GM21390 (cell line): Measurements from ENCODE around the gene CHMP3.
"Not testable (repeated sequence)": the region's sequence is repeated elsewhere in the genome, so short reads cannot be mapped to it uniquely, and the experiment has no call there.

Experiments
- ATAC-seq: cut with Tn5 transposase; IDR thresholded peaks from one replicate; pipeline ENCODE4 v1.9.1; 2021; ENCODE audit not compliant: unreplicated experiment

The CHMP3 gene

DNA sequence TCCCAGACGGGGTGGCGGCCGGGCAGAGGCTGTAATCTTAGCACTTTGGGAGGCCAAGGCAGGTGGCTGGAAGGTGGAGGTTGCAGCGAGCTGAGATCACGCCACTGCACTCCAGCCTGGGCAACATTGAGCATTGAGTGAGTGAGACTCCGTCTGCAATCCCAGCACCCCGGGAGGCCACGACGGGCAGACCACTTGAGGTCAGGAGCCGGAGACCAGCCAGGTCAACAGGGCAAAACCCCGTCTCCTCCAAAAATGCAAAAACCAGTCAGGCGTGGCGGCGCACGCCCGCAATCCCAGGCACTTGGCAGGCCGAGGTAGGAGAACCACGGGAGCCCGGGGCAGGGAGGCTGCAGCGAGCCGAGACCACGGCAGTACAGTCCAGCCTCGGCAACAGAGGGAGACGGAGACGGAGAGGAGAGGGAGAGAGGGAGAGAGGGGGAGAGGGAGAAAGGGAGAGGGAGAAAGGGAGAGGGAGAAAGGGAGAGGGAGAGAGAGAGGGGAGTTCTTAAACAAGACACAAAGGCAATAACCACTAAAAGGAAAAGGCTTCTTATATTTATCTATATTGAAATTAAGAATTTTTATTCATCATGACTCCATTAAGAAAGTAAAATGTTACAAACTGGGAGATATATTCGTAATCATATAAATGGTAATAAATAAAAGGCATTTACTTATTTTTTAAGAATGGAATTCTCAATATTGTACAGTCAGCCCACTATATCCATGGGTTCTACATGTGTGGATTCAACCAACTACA lies 13.1 kb downstream of the CHMP3 start:
- ATAC-seq: not testable (repeated sequence)

- not testable (repeated sequence) for ATAC-seq
Measured at GRCh38 chr2:86549440-86549839, 13.8 kb downstream of the CHMP3 start.

GRCh38 chr2:86548913-86549396 lies 14.3 kb downstream of the CHMP3 start:
- ATAC-seq: not testable (repeated sequence)

DNA sequence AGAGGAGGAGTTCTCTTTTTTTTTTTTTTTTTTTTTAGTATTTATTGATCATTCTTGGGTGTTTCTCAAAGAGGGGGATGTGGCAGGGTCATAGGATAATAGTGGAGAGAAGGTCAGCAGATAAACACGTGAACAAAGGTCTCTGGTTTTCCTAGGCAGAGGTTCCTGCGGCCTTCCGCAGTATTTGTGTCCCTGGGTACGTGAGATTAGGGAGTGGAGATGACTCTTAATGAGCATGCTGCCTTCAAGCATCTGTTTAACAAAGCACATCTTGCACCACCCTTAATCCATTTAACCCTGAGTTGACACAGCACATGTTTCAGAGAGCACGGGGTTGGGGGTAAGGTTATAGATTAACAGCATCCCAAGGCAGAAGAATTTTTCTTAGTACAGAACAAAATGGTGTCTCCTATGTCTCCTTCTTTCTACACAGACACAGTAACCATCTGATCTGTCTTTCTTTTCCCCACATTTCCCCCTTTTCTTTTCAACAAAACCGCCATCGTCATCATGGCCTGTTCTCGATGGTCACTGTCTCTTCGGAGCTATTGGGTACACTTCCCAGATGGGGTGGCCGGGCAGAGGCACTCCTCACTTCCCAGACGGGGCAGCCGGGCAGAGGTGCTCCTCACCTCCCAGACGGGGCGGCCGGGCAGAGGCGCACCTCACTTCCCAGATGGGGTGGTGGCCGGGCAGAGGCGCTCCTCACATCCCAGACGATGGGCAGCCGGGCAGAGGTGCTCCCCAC lies 14.9 kb downstream of the CHMP3 start:
- not testable (repeated sequence) for ATAC-seq

GRCh38 chr2:86545296-86545924 lies 17.8 kb downstream of the CHMP3 start:
- ATAC-seq: not testable (repeated sequence)

GRCh38 chr2:86544278-86545099 lies 18.8 kb downstream of the CHMP3 start:
- not testable (repeated sequence) for ATAC-seq

DNA sequence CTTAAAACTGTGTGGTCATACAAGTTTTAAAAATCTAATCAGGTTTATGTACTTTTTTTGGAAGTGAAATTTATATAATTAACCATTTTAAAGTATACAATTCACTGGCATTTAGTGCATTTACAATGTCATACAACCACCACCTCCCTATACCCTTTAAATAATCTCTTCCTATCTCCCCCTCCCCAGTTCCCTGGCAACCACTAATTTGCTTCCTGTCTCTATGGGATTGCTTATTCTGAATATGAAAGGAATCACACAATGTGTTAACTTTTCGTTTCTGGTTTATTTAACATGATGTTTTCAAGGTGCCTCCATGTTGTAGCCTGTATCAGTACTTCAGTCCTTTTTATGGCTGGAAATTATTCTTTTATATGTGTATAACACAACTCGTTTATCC lies 19.4 kb downstream of the CHMP3 start:
- no peak for ATAC-seq

- no peak for ATAC-seq
Measured at GRCh38 chr2:86543335-86543734, 19.9 kb downstream of the CHMP3 start.

DNA sequence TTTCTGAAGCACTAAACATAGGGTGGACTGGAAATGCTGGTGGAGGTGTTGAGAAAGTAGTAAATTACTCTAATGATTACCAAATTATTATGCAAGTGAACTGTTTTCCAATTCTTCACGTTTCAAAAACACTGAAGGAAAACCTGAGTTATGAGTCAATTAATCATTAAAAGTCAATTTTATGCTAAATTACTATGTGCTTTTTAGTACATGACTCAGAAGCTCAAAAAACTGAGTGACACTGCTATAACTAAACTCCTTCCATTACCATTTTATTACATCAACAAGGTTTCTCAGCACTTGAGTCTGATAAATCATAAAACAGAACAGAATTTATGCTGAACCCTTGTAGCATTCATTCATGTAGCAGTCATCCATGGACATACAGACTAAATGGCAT lies 20.4 kb downstream of the CHMP3 start:
- ATAC-seq: no peak

DNA sequence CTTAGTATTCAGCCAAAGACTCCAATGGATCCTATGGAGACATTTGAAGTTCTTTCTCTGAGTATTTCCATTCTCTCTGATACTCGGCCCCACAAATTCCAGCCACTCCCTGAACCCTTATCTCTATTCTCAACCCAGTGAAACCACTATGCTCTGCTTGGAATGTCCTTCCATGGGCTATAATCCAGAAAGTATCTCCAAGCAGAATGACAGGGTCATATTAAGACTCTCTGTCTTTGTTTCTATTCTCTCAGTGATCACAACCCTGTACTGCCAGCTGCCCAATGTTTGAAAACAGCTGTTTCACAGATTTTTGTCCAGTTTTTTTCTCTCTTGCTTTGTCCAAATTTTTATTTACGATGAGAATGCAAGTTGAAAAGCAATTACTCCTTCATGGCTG lies 21.9 kb downstream of the CHMP3 start:
- ATAC-seq: no peak

GRCh38 chr2:86533589-86533988 lies 29.7 kb downstream of the CHMP3 start:
- ATAC-seq: no peak

GRCh38 chr2:86525421-86526340 lies 37.6 kb downstream of the CHMP3 start:
- ATAC-seq: no peak

DNA sequence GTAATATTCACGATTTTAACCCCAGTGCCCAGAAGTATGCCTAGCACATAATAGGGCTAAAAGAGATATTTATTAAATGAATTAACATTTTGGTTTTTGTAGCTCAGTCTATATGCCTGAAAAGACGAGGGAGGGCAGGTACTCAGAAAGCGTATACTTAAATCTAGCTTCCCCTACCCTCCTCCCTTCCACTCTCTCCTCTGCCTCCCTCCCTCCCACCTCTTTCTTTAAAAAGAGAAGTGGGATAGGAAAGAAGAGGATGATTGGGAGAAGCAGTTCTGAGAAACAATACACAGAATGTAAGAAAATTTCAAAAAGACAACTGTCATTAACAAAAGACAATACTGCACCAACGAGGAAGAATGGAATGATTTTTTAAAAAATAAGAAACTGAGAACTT lies 39.8 kb downstream of the CHMP3 start:
- no peak for ATAC-seq

GRCh38 chr2:86522711-86523110 lies 40.5 kb downstream of the CHMP3 start:
- ATAC-seq: no peak

GRCh38 chr2:86521922-86522321 lies 41.3 kb downstream of the CHMP3 start:
- no peak for ATAC-seq

- no peak for ATAC-seq
Measured at GRCh38 chr2:86520153-86520552, 43.1 kb downstream of the CHMP3 start.

GRCh38 chr2:86519349-86519748 lies 43.9 kb downstream of the CHMP3 start:
- ATAC-seq: no peak

DNA sequence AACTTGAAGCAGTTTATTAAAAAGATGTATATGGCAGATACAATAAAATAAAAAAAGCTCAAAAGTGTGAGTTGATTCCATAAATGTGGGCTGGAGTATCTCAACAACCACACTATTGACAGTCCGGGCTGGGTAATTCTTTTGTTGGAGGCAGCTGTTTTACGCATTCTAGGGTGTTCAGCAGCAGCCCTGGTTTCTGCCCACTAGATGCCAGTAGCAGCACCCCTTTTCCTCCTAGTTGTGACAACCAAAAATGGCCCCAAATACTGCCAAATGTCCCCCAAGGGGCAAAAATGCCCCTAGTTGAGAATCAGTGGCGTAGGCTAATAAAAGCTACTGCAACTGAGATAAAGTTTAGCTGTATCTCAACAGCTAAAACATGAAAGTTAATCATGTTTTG lies 44.8 kb downstream of the CHMP3 start:
- no peak for ATAC-seq

DNA sequence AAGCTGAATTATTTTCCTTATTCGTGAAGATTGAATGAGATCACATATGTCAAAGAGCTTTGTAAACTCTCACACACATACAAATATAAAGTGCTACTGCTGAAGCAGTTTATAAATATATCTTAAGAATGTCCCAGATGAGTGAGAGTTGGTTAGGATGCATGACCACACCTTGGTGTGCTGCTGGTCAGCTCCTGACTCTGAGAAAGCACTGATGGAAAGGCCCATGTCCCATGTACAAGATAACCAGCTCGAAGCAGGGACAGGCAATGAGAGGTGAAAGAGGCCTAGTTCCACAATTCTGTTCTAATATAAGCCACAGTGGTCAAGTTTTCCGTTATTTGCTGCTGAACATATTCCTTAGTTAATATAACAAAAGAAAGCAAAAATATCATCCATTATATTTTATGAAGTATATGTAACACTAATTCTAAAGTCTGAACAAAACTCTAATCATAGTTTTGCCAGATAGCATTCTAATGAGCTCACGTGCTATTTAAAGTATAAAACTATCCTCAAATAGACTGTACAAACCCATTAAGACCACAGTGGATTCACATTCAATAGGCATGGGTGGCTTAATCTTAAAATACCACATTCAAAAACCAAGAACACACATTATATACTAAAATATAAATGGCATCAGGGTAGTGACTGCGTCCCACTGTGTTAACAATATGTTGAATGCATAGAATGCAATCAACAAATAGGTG lies 49.1 kb downstream of the CHMP3 start:
- ATAC-seq: no peak
